ENCODE data around the gene HSD17B2.

DNA sequence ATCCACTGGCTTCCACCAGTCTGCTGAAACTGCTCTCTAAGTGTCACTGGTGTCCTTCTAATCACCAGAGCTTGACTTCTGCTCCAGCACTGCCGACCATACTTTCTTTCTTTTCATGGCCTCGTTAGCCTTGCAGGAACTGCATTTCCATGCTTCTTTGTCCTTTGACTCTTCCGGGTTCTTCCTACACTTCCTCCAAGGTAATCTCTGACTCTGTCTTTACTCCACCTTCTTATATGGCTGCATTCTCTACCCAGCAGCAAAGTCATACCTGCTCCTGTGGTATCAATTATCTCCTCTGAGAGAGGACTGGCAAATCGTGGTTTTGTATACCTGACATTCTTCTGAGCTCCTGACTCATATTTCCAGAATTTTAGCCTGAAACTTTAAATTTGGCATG, 6.5 kb downstream of the HSD17B2 start:
- TF ChIP-seq CTCF (IDR thresholded peaks at IDR 0.05) (no peak), POLR2A (IDR thresholded peaks at IDR 0.05) (no peak)
